Measurements from ENCODE around the gene RGS7BP.

RGS7BP gene

GRCh38 chr5:64619609-64620008, 113.8 kb downstream of the RGS7BP start:
- no peak overlapping the region for H3K4me3 ChIP-seq (ENCODE audit: low read depth in 1 of 5, low read length in 5 of 5)
- H3K9me3 ChIP-seq (ENCODE audit: control insufficient read depth in 5 of 5, low read length in 5 of 5), result no peaks in the 10 kb centered on the region
- H3K27ac ChIP-seq (ENCODE audit: low read depth, low read length), result no peak overlapping the region
- H3K36me3 ChIP-seq (ENCODE audit: control insufficient read depth in 5 of 5, insufficient read depth in 5 of 5, low read length in 5 of 5), result no peaks in the 10 kb centered on the region
- H3K9ac ChIP-seq (ENCODE audit: low read length in 5 of 5), result no peak overlapping the region
- H3K27me3 ChIP-seq (ENCODE audit: control insufficient read depth in 5 of 5, insufficient read depth in 4 of 5, low read length in 5 of 5), result peaks cover 0 to 5% (median 2%) of the 10 kb centered on the region in 5 donors
- peaks cover 0 to 5% (median 0%) of the 10 kb centered on the region in 5 donors for H3K4me1 ChIP-seq (ENCODE audit: control insufficient read depth in 5 of 5, insufficient read depth in 5 of 5, low read length in 5 of 5)

GRCh38 chr5:64622991-64623390, 117.2 kb downstream of the RGS7BP start:
- Histone ChIP-seq H3K4me1 (ENCODE audit: control insufficient read depth in 5 of 5, insufficient read depth in 5 of 5, low read length in 5 of 5) (peaks cover 0 to 5% (median 0%) of the 10 kb centered on the region in 5 donors), H3K4me3 (ENCODE audit: low read depth in 1 of 5, low read length in 5 of 5) (no peak overlapping the region), H3K9me3 (ENCODE audit: control insufficient read depth in 5 of 5, low read length in 5 of 5) (no peaks in the 10 kb centered on the region), H3K9ac (ENCODE audit: low read length in 5 of 5) (no peak overlapping the region), H3K27ac (ENCODE audit: low read depth, low read length) (no peak overlapping the region), H3K36me3 (ENCODE audit: control insufficient read depth in 5 of 5, insufficient read depth in 5 of 5, low read length in 5 of 5) (no peaks in the 10 kb centered on the region), H3K27me3 (ENCODE audit: control insufficient read depth in 5 of 5, insufficient read depth in 4 of 5, low read length in 5 of 5) (peaks cover 0 to 7% (median 0%) of the 10 kb centered on the region in 5 donors)

DNA sequence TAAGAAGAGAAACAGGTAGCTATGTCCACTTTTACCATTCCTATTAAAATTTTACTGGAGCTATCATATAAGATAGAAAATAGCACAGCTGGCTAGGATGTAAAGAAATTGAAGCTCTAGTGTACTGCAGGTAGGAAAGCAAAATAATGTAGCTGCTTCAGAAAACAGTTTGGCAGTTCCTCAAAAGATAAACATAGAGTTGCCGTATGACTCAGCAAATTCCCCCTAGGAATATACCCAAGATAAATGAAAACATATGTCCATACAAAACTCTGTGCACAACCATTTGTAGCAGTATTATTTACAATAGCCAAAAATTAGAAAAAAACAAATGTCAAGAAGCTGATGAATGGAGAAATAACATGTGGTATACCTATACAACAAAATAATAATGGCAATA, 119.9 kb downstream of the RGS7BP start:
- Histone ChIP-seq H3K27me3 (ENCODE audit: control insufficient read depth in 5 of 5, insufficient read depth in 4 of 5, low read length in 5 of 5) (peaks cover 0 to 7% (median 0%) of the 10 kb centered on the region in 5 donors), H3K4me3 (ENCODE audit: low read depth in 1 of 5, low read length in 5 of 5) (no peak overlapping the region), H3K4me1 (ENCODE audit: control insufficient read depth in 5 of 5, insufficient read depth in 5 of 5, low read length in 5 of 5) (peaks cover 0 to 5% (median 0%) of the 10 kb centered on the region in 5 donors), H3K27ac (ENCODE audit: low read depth, low read length) (no peak overlapping the region), H3K9ac (ENCODE audit: low read length in 5 of 5) (no peak overlapping the region), H3K9me3 (ENCODE audit: control insufficient read depth in 5 of 5, low read length in 5 of 5) (no peaks in the 10 kb centered on the region), H3K36me3 (ENCODE audit: control insufficient read depth in 5 of 5, insufficient read depth in 5 of 5, low read length in 5 of 5) (no peaks in the 10 kb centered on the region)

DNA sequence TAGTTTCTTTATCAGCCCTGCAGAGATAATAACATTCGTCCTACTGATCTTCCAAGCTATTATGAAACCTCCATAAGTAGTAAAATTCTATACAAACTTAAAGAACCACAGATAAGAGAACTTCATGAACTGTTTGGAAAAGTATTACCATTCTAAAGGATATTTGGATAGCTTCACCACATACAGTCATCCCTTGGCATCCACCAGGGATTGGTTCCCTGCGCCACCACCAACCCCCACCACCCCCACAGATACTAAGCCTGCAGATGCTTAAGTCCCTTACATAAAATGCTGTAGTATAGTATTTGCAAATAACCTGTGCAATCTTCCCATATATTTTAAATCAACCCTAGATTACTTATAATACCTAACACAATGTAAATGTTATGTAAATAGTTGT, 123.1 kb downstream of the RGS7BP start:
- H3K27ac ChIP-seq (ENCODE audit: low read depth, low read length), result no peak overlapping the region
- H3K36me3 ChIP-seq (ENCODE audit: control insufficient read depth in 5 of 5, insufficient read depth in 5 of 5, low read length in 5 of 5), result no peaks in the 10 kb centered on the region
- H3K27me3 ChIP-seq (ENCODE audit: control insufficient read depth in 5 of 5, insufficient read depth in 4 of 5, low read length in 5 of 5), result peaks cover 0 to 7% (median 0%) of the 10 kb centered on the region in 5 donors
- H3K4me3 ChIP-seq (ENCODE audit: low read depth in 1 of 5, low read length in 5 of 5), result no peak overlapping the region
- H3K9ac ChIP-seq (ENCODE audit: low read length in 5 of 5), result no peak overlapping the region
- no peaks in the 10 kb centered on the region for H3K9me3 ChIP-seq (ENCODE audit: control insufficient read depth in 5 of 5, low read length in 5 of 5)
- no peaks in the 10 kb centered on the region for H3K4me1 ChIP-seq (ENCODE audit: control insufficient read depth in 5 of 5, insufficient read depth in 5 of 5, low read length in 5 of 5)

GRCh38 chr5:64629841-64630240, 124.0 kb downstream of the RGS7BP start:
- Histone ChIP-seq H3K36me3 (ENCODE audit: control insufficient read depth in 5 of 5, insufficient read depth in 5 of 5, low read length in 5 of 5) (no peaks in the 10 kb centered on the region), H3K27ac (ENCODE audit: low read depth, low read length) (no peak overlapping the region), H3K27me3 (ENCODE audit: control insufficient read depth in 5 of 5, insufficient read depth in 4 of 5, low read length in 5 of 5) (no peaks in the 10 kb centered on the region), H3K4me3 (ENCODE audit: low read depth in 1 of 5, low read length in 5 of 5) (no peak overlapping the region), H3K9ac (ENCODE audit: low read length in 5 of 5) (no peak overlapping the region), H3K4me1 (ENCODE audit: control insufficient read depth in 5 of 5, insufficient read depth in 5 of 5, low read length in 5 of 5) (peaks cover 0 to 1% (median 0%) of the 10 kb centered on the region in 5 donors), H3K9me3 (ENCODE audit: control insufficient read depth in 5 of 5, low read length in 5 of 5) (no peaks in the 10 kb centered on the region)

- Histone ChIP-seq H3K9ac (ENCODE audit: low read length in 5 of 5) (no peak overlapping the region), H3K36me3 (ENCODE audit: control insufficient read depth in 5 of 5, insufficient read depth in 5 of 5, low read length in 5 of 5) (no peaks in the 10 kb centered on the region), H3K4me1 (ENCODE audit: control insufficient read depth in 5 of 5, insufficient read depth in 5 of 5, low read length in 5 of 5) (peaks cover 0 to 3% (median 0%) of the 10 kb centered on the region in 5 donors), H3K27ac (ENCODE audit: low read depth, low read length) (no peak overlapping the region), H3K4me3 (ENCODE audit: low read depth in 1 of 5, low read length in 5 of 5) (no peak overlapping the region), H3K9me3 (ENCODE audit: control insufficient read depth in 5 of 5, low read length in 5 of 5) (no peaks in the 10 kb centered on the region), H3K27me3 (ENCODE audit: control insufficient read depth in 5 of 5, insufficient read depth in 4 of 5, low read length in 5 of 5) (peaks cover 0 to 5% (median 3%) of the 10 kb centered on the region in 5 donors)
Measured at GRCh38 chr5:64632251-64632650, 126.4 kb downstream of the RGS7BP start.

DNA sequence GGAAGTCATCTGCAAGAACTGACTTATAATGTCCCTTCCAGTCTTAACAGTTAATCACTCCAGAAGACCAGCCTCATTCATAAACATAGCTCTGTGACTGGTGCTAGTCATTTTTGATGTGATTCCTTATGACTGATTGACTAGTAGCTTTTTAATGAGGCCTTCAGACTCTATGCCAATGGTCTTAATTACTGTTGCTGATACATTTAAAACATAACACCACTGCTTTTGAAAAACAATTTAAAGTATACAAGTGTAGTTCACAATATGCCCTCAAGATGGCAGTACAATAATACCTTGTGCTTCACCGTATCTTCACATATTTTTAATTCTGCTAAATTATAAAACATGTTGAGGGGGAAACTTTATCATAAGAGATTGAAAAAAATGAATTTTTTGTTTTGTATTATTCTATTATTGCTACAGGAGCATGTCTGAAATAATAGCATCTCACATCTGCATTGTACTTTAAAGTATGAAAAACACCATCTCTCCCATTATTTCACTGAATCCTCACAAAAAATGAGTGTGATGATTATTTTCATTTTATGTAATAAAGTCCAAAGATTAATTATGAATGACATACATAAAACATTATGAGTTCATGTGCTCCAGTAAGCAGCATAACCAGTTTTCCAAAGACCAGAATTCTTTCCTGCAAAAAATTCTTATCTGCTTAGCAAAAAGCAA, 129.3 kb downstream of the RGS7BP start:
- Histone ChIP-seq H3K9ac (ENCODE audit: low read length in 5 of 5) (no peak overlapping the region), H3K27ac (ENCODE audit: low read depth, low read length) (no peak overlapping the region), H3K9me3 (ENCODE audit: control insufficient read depth in 5 of 5, low read length in 5 of 5) (no peaks in the 10 kb centered on the region), H3K4me3 (ENCODE audit: low read depth in 1 of 5, low read length in 5 of 5) (no peak overlapping the region), H3K4me1 (ENCODE audit: control insufficient read depth in 5 of 5, insufficient read depth in 5 of 5, low read length in 5 of 5) (peaks cover 0 to 3% (median 0%) of the 10 kb centered on the region in 5 donors), H3K36me3 (ENCODE audit: control insufficient read depth in 5 of 5, insufficient read depth in 5 of 5, low read length in 5 of 5) (no peaks in the 10 kb centered on the region), H3K27me3 (ENCODE audit: control insufficient read depth in 5 of 5, insufficient read depth in 4 of 5, low read length in 5 of 5) (peaks cover 0 to 13% (median 3%) of the 10 kb centered on the region in 5 donors)

DNA sequence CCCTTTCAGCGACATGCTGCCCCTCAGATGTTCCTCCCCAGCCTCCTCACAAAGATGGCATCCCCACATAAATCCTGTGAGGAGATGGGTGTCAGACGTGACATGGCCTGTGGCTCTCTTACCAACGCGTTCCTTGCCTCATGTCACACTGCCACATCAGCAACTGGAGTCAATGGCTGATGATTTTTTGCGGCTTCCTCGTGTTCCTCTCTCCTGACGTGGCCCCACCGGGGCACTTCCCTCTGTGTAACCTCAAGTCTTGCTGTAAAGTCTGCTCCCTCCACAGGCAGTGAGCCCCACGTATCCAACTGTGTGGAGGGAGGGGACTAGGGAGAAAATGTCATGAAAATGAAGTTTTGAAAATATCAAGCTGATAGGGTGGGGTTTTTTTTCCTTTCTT, 131.3 kb downstream of the RGS7BP start:
- Histone ChIP-seq H3K27me3 (ENCODE audit: control insufficient read depth in 5 of 5, insufficient read depth in 4 of 5, low read length in 5 of 5) (peaks cover 0 to 13% (median 3%) of the 10 kb centered on the region in 5 donors), H3K27ac (ENCODE audit: low read depth, low read length) (no peak overlapping the region), H3K4me1 (ENCODE audit: control insufficient read depth in 5 of 5, insufficient read depth in 5 of 5, low read length in 5 of 5) (peaks cover 0 to 3% (median 0%) of the 10 kb centered on the region in 5 donors), H3K4me3 (ENCODE audit: low read depth in 1 of 5, low read length in 5 of 5) (no peak overlapping the region), H3K9me3 (ENCODE audit: control insufficient read depth in 5 of 5, low read length in 5 of 5) (no peaks in the 10 kb centered on the region), H3K36me3 (ENCODE audit: control insufficient read depth in 5 of 5, insufficient read depth in 5 of 5, low read length in 5 of 5) (no peaks in the 10 kb centered on the region), H3K9ac (ENCODE audit: low read length in 5 of 5) (no peak overlapping the region)

DNA sequence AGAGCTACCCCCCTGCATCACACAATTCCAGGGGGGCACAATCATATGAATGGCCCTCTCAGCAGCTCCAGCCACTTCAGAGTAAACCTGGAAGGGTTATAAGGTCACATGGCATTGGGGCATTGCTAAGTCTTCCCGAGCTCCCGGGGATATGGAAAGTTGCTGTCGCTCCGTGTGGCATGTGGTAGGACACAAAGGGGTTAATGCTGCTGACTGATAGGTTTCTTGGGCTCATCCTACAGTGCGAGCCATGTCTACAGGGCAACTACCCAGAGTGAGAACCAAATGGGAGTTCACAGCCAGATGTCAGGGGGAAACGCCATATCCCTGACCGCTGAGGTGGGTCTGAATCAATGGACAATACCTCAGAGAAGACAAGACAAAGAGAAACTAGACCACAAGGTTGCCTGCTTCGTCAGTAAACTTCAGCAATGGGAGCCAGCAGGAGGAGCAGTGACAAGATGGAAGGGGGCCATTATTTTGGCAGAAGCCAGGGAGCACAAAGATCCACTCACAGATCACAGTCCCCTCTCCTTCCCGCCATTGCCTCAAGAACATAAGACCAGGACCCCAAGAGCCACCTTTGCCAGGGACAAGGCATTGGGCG, 132.1 kb downstream of the RGS7BP start:
- Histone ChIP-seq H3K4me3 (ENCODE audit: low read depth in 1 of 5, low read length in 5 of 5) (no peak overlapping the region), H3K9me3 (ENCODE audit: control insufficient read depth in 5 of 5, low read length in 5 of 5) (no peaks in the 10 kb centered on the region), H3K4me1 (ENCODE audit: control insufficient read depth in 5 of 5, insufficient read depth in 5 of 5, low read length in 5 of 5) (peaks cover 0 to 3% (median 0%) of the 10 kb centered on the region in 5 donors), H3K27me3 (ENCODE audit: control insufficient read depth in 5 of 5, insufficient read depth in 4 of 5, low read length in 5 of 5) (peaks cover 0 to 13% (median 3%) of the 10 kb centered on the region in 5 donors), H3K9ac (ENCODE audit: low read length in 5 of 5) (no peak overlapping the region), H3K36me3 (ENCODE audit: control insufficient read depth in 5 of 5, insufficient read depth in 5 of 5, low read length in 5 of 5) (no peaks in the 10 kb centered on the region), H3K27ac (ENCODE audit: low read depth, low read length) (no peak overlapping the region)

DNA sequence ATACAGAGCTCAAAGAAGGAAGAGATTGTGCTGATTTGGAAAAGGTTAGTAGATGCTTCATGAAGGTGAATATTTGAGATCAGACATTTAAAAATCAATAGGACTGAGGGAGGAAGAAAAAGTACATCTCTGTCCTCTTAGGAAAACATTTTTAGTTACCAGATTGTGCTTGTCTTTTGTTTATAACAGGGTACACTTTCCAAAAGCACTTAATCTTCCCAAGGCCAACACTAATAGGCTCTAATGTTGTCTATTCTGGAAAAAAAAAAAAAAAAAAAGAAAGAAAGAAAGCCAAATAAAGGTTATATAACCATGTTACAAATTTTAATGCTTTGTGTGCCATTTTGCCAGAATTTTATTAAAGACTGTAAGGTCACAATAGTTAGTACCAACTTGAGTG, 139.0 kb downstream of the RGS7BP start:
- no peak overlapping the region for H3K4me3 ChIP-seq (ENCODE audit: low read depth in 1 of 5, low read length in 5 of 5)
- no peaks in the 10 kb centered on the region for H3K9me3 ChIP-seq (ENCODE audit: control insufficient read depth in 5 of 5, low read length in 5 of 5)
- H3K36me3 ChIP-seq (ENCODE audit: control insufficient read depth in 5 of 5, insufficient read depth in 5 of 5, low read length in 5 of 5), result no peaks in the 10 kb centered on the region
- no peak overlapping the region for H3K27ac ChIP-seq (ENCODE audit: low read depth, low read length)
- H3K4me1 ChIP-seq (ENCODE audit: control insufficient read depth in 5 of 5, insufficient read depth in 5 of 5, low read length in 5 of 5), result no peaks in the 10 kb centered on the region
- H3K9ac ChIP-seq (ENCODE audit: low read length in 5 of 5), result no peak overlapping the region
- H3K27me3 ChIP-seq (ENCODE audit: control insufficient read depth in 5 of 5, insufficient read depth in 4 of 5, low read length in 5 of 5), result no peaks in the 10 kb centered on the region

Data from subcutaneous abdominal adipose tissue (tissue), 5 donors.